ENCODE data around the gene PSKH1. TPM values are rescaled to one million over a fixed set of nuclear protein-coding genes. Genes with fewer than 3 reads are reported as not detected.
"Not testable (repeated sequence)": the region's sequence is repeated elsewhere in the genome, so short reads cannot be mapped to it uniquely, and the experiment has no call there.

Gene PSKH1
- total RNA-seq, 1 donor from 2014 or later, result 22.1 TPM

DNA sequence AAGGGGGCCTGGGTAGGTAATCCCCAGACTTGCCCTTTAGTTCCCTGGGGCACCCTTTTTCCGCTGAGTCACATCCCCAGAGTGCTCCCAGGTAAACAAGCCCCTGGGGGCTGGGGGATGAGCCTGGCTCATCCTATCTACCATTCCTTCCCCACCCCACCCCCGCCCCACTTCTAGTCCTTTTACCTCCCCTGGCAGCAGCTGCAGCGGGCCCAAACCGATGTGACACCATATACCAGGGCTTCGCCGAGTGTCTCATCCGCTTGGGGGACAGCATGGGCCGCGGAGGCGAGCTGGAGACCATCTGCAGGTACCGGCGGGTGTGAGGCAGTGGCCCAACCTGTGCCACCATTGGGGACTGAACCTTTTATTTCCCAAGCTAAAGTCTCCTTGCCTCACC lies 7.5 kb upstream of the PSKH1 start:
- intact Hi-C loops (cut with micrococcal nuclease), result no loop called here

GRCh38 chr16:67885976-67886375 lies 7.1 kb upstream of the PSKH1 start:
- intact Hi-C loops (cut with micrococcal nuclease), result no loop called here

- intact Hi-C loops (cut with micrococcal nuclease), result no loop called here
Measured at GRCh38 chr16:67886387-67886786, 6.7 kb upstream of the PSKH1 start.

DNA sequence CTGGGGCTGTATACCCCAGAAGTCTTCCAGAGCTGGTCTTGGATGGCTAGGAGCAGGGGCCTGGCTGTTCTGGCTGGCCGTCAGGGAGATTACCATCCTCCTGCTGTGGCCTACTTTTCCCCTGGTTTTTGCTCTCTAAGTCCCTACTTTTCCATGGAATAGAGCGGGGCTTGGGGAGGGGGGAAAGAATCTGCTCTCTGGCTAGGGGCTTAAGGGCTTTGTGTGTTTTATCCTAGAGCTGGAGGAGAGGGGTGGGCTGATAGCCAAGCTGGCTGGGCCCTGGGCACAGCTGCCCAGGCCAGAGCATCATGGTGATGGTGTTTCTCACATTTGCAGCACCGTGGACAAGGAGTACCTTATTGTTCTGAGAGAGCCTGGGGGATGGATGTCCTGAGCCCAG lies 4.7 kb upstream of the PSKH1 start:
- intact Hi-C loops (cut with micrococcal nuclease), result no loop called here

DNA sequence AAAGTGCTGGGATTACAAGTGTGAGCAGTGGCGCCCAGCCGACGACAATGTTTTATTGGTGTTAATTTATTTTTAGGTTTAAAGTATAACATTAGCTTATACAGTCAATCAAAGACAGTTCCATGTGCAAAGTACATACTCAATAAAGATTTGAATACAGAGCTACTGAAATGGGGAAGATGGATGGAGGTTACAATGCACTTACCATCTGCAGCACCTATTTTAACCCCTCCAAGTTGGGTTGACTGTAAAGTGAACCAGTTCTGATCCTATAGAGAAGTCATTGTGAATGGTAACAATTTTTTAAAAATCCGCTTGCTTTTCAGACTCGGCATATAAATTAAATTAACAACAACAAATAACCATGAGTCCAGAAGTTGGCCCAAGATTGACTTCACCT lies 679 bp upstream of the PSKH1 start:
- intact Hi-C loops (cut with micrococcal nuclease), result no loop called here

DNA sequence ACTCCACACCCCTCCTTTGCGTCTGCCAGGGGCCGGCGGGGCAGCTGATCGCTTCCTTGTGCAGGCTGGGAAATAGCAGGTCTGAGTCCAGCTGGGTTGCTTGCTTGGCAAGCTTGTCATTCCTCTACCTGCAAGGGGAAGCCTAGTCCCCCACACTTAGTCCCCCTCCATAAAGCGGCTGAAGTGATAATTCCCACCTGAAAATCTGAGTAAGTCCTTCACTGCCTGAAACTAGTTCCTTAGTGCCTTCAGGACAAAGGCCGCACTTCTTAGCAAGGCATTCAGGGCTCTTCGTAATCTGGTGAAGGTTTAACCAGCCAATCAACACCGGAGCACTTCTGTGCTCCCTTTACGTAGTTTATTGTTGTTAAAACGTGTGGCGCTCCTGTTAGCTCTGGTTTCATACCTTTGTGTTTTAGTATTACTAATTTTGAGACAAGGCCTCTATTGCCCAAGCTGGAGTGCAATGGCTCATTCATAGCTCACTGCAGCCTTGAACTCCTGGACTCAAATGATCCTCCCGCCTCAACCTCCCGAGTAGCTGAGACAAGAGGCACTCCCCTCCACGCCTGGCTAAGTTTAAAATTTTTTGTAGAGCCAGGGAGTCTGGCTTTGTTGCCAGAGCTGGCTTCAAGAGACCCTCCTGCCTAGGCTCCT lies 817 bp downstream of the PSKH1 start:
- intact Hi-C loops (cut with micrococcal nuclease), result loop anchor here (1.0 kb wide), 3 partner anchors 41 to 74 kb away; partner anchors contain the start of genes NUTF2 and SLC12A4

DNA sequence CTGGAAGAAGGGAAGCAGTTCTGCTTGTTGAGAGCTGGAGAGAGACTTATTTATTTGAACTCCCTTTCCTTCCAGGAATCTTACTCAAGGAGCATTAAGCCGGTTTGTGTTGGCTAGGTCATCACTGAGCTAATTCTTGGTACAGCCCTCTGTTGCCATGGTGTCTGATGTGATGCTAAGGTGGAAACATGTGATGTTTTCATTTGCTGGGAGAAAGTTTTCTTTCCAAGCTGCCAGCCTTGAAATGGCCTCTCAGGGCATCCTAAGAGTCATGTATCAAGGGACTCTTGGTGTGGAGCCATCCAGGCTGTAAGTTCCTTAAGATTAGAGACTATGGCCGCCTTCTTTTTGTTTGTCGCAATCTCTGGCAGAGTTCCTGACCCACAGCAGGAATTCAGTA lies 4.2 kb downstream of the PSKH1 start:
- intact Hi-C loops (cut with micrococcal nuclease), result no loop called here

DNA sequence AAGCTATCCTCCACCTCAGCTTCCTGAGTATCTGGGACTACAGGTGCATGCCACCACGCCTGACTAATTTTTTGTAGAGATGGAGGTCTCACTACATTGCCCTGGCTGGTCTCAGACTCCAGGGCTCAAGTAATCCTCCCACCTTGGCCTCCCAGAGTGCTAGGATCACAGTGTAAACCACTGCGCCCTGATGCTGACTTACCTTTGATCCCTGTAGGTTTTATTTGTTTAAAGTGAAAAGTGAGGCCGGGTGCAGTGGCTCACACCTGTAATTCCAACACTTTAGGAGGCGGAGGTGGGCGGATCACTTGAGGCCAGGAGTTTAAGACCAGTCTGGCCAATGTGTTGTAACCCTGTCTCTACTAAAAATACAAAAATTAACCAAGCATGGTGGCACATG lies 8.7 kb downstream of the PSKH1 start:
- intact Hi-C loops (cut with micrococcal nuclease), result no loop called here

DNA sequence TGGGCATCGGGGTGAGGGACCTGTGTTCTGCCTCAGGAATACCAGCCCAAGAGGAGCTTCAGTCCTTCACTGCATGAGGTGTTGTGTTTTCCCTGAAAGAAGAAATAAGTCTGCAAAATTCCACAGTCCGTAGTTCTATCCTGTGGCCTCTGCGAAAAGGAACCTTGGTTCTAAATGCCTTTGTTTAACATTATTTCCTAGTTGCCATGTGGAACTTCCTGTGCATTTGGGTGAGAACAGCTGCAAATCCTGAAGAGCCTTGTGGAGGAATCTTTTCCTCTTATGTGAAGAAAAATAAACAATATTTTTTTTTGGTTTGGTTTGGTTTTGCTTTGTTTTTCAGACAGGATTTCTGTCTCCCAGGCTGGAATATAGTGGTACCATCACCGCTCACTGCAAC lies 9.8 kb downstream of the PSKH1 start:
- intact Hi-C loops (cut with micrococcal nuclease), result no loop called here

GRCh38 chr16:67907397-67908180 lies 14.5 kb downstream of the PSKH1 start:
- intact Hi-C loops (cut with micrococcal nuclease), result no loop called here

GRCh38 chr16:67909056-67909742 lies 16.1 kb downstream of the PSKH1 start:
- intact Hi-C loops (cut with micrococcal nuclease), result no loop called here

DNA sequence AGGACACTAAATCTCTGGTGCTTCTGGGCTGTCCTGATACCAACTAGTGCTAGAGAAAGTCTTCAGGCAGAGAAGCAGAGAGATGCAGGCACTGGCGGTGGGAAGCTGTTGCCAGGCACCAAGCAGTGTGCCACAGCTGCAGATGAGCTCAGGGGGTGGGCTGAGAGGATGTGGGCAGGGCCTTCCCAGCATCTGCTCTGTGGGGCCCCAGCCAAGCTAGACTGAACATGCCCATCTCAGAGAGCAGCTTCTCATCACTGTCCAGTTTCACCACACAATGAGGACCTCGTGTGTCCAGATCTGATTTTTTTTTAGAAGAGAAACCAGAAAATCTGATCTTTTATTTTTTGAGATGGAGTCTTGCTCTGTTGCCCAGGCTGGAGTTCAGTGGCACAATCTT lies 17.1 kb downstream of the PSKH1 start:
- intact Hi-C loops (cut with micrococcal nuclease), result no loop called here

DNA sequence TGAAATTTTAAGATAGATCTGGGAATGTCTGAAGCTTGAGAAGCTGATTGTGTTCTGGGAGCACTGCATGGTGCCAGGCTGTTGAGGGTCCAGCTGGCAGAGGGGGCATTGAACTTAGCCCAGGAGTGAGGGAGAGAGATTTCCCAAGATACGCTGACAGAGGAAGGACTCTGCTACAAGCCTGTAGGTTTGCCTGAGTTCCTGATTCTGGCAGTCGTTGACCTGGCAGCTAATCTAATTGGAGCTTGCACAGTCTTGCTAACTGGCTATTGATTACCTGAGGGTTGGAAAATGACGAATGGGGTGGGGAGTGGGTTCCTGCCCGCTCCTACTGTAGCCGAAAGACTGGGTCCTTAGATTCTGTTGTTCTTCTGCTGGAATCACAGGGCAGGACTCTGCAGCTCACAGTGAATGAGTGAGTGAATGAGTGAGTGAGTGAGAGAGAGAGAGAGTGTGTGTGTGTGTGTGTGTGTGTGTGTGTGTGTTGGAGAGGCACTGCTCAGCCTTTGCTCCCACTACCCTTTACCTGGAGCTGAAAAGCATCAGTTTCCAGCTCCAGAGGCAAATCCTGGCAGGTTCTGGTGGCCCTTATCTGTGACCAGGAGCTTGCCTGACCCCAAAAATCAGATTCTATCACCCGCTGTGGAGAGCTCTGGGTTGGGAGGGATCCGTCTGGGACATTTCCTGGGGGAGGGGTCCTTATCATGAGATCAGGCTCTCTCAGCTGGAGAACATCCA lies 21.9 kb downstream of the PSKH1 start:
- intact Hi-C loops (cut with micrococcal nuclease), result no loop called here

DNA sequence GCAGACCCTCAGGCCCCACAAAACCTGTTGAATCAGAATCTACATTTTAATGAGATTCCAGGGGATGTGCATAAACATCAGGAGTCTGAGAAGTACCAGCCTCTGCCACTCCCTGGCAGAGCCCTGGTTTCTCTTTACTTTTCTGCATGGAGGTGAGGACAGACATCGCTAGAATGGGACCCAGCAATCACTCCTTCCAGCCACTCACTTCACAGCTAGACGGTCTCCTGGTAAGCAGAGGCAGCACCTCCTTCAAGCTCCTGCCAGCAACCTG lies 22.4 kb downstream of the PSKH1 start:
- intact Hi-C loops (cut with micrococcal nuclease), result not testable (repeated sequence)

- intact Hi-C loops (cut with micrococcal nuclease), result no loop called here
Measured at GRCh38 chr16:67915831-67916723, 23.0 kb downstream of the PSKH1 start.

DNA sequence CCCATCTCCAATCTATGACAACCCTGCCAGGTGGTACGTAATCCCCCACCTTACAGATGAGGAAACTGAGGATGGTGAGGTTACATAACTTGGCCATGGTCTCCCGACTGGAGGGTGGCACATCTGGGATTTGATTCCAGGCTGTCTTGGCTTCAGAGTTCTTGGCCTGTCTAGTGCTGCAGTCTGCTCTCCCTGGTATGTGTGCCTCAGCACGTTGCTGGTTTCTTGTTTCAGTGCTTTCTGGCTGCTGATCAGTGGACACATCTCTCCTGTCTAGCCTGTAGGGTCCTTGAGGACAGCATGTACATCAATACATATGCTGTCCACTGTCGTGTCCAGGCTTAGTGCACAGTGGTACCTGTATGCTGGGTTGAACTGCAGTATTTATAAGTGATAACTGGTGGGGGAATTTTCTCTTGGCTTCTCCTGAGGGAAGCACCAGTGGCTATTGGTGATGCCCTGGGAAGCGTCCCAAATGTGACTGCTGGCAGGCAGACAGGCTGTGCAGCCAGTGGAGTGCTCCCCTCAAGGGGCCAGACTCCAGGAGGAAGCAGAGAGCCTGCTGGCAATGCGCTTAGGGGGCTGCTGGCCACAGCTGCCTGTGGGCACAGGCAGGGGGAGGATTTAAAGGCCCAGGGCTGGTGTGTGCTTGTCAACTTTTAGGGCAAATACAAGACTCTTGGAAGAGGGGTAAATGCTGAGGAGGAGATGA lies 24.2 kb downstream of the PSKH1 start:
- intact Hi-C loops (cut with micrococcal nuclease), result no loop called here

GRCh38 chr16:67917852-67918236 lies 24.8 kb downstream of the PSKH1 start:
- intact Hi-C loops (cut with micrococcal nuclease), result no loop called here

GRCh38 chr16:67919622-67920221 lies 26.7 kb downstream of the PSKH1 start:
- intact Hi-C loops (cut with micrococcal nuclease), result no loop called here

- intact Hi-C loops (cut with micrococcal nuclease), result no loop called here
Measured at GRCh38 chr16:67922221-67922620, 29.2 kb downstream of the PSKH1 start.

DNA sequence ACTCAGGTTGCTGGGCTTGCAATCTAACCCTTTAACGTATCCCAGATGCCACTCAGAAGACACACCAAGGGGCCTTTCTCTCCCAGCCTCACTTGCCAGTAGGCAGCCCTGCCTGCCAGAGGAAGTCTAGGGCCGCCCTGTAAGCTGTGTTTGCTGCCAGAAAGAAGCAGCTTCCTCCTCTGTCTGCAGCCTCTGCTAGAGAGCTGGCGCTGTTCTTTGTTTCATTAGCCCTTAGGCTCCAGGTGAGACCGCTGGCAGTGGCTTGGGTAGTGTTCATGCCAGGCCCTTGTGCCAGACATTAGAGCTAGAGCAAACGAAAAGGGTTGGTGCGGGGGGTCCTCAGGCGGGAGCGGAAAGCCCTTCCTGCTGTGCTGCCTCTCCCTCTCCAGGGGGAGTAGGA lies 29.7 kb downstream of the PSKH1 start:
- intact Hi-C loops (cut with micrococcal nuclease), result no loop called here

Data from T-helper 2 cell treated with Interferon-gamma antibody and Interleukin-4, amounts not matched to agents 100 ng/mL and 5 ng/mL, for 36 hours (primary cell).